Pancreas (tissue), 10 donors: ENCODE measurements around the gene WTIP. TPM values are rescaled to one million over a fixed set of nuclear protein-coding genes. Genes with fewer than 3 reads are reported as not detected.
"Not testable (repeated sequence)": the region's sequence is repeated elsewhere in the genome, so short reads cannot be mapped to it uniquely, and the experiment has no call there.

Experiments used
- ATAC-seq, 4 donors: fragments of 200-7000 bp; cut with Tn5 transposase; one replicate each; pipeline versions ENCODE4 v1.8.0 to v1.9.1; 2020; ENCODE audit warnings: mild to moderate bottlenecking in 4 of 4, moderate library complexity in 4 of 4
- DNase-seq, 6 donors: peaks; one replicate each; pipeline ENCODE4 v3.0.0-alpha.2; 2020
- FAIRE-seq: peaks from 2 replicates; lab custom pipeline; 2012; peaks lifted over from hg19 to GRCh38; lab: Jason Lieb, UNC
- H3K27ac ChIP-seq, 4 donors: fragments of 200-600 bp; sonication (generic); 1 replicate in 3 of 4; 2 replicates in 1 of 4; pipeline versions ENCODE4 v1.5.0 to v1.8.0; 2020
- H3K27me3 ChIP-seq, 4 donors: fragments of 200-600 bp; one replicate each; pipeline ENCODE4 v1.8.0; 2021
- H3K36me3 ChIP-seq, 3 donors: fragments of 200-600 bp; sonication (generic) in 1 of 3; one replicate each; pipeline versions ENCODE4 v1.5.0 to v1.8.0; 2020 to 2021
- H3K4me1 ChIP-seq, 3 donors: fragments of 200-600 bp; one replicate each; pipeline ENCODE4 v1.8.0; 2021
- H3K4me3 ChIP-seq, 4 donors: fragments of 200-600 bp; sonication (generic) in 2 of 4; one replicate each; pipeline versions ENCODE4 v1.5.0 to v1.8.0; 2020 to 2021
- H3K9me3 ChIP-seq, 4 donors: fragments of 200-600 bp; one replicate each; pipeline ENCODE4 v1.8.0; 2021
- CTCF ChIP-seq, 4 donors: fragments of 200-600 bp; sonication (generic) in 3 of 4; IDR thresholded peaks; one replicate each; pipeline versions ENCODE4 v1.5.0 to v1.8.0; 2021; ENCODE audit warnings: antibody characterized with exemption in 4 of 4
- WGBS, 2 donors: extraction: QIAGEN DNeasy Blood & Tissue Kit; methylation state at CpG; one replicate each; pipeline ENCODE4 v1.1.7; 2013; 5-methylcytosine and 5-hydroxymethylcytosine counted together
- intact Hi-C, 3 donors: fragments of 100-400 bp; cut with DNase I; formaldehyde crosslinking; loops; one replicate each; pipeline versions ENCODE4 v1.11.1 to v1.14.2; 2022
- polyA plus RNA-seq, 2 donors: library from polyadenylated mRNA; stranded (reverse); fragments of 200-250 nt; gene quantifications; one replicate each; pipeline ENCODE4 v1.2.3, GENCODE V29; 2013
- total RNA-seq, 6 donors: library from RNA; stranded (reverse); fragmentation: NEBNext Ultra II Directional in 4 of 6; extraction: Animal tissue kit (Norgen Biotek cat#: 25700) in 4 of 6; gene quantifications; one replicate each; pipeline versions ENCODE4 v1.2.1 to v1.2.4, GENCODE V29; 2021 to 2023
- donor health status: healthy with polysubstance abuse.
- donor health status: DM: no; HTN: no; CAD: no; lungs with moderate emphysema.
- donor health status: DM: no; HTN: no; CAD: no.
- donor health status: control.
- donor health status: control.
- donor health status: Bipolar disorder and iron deficiency.
- donor health status: DM: yes; HTN: yes; CAD: no.
- donor health status: DM: no; HTN: no; CAD: no.
- donor health status: DM: no; HTN: no; CAD: no.
- donor health status: DM: yes; HTN: yes; CAD: no.

Gene WTIP
- total and polyA plus RNA-seq, 8 donors: 3.4 to 11.3 (median 4.4) TPM

DNA sequence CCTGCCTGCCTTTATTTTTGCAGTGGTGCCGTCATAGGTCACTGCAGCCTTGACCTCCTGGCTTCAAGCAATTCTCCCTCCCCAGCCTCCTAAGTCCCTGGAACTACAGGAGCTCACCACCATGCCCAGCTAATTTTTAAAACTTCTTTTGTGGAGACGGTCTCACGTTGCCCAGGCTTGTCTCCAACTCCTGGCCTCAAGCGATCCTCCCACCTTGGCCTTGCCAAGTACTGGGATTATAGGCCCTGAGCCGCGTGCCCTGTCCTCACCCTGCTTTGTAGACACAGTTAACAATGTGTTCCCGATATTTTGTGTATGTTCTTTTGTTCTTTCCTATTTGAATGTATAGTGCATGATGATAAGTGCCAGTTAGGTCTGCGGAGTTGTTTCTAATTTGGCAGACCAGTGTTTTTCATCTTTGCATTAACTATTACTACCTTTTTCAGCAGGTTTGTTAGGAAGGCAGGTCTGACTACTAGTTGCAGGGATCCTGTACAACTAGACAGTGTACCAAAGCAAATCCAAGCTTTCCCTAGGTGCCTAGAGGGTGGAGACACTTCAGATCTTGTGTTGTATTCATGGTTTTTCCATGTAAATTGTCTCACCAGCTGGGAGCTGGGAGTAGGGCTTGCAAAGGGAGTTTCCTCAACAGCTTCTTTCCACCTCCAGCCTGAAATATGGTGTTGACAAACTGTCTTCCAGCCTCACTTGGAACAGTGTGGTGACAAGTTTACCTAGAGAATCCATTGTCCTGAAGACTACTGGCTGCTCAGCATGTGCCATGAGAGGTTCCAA, 9.5 kb upstream of the WTIP start:
- FAIRE-seq (no peak), ATAC-seq (no peak), DNase-seq (no peak)
- peaks cover 6 to 14% (median 11%) of the 10 kb centered on the region in 3 donors for H3K36me3 ChIP-seq
- intact Hi-C loops: no loop called here
- no peak overlapping the region for H3K4me3 ChIP-seq
- H3K4me1 ChIP-seq: no peaks in the 10 kb centered on the region
- 88 to 91% methylated on average over 8 of the region's 8 CpGs for WGBS, 2 donors
- TF ChIP-seq CTCF (IDR thresholded peaks at IDR 0.05): no peak
- H3K9me3 ChIP-seq: no peaks in the 10 kb centered on the region
- no peak overlapping the region for H3K27ac ChIP-seq
- H3K27me3 ChIP-seq: no peaks in the 10 kb centered on the region

DNA sequence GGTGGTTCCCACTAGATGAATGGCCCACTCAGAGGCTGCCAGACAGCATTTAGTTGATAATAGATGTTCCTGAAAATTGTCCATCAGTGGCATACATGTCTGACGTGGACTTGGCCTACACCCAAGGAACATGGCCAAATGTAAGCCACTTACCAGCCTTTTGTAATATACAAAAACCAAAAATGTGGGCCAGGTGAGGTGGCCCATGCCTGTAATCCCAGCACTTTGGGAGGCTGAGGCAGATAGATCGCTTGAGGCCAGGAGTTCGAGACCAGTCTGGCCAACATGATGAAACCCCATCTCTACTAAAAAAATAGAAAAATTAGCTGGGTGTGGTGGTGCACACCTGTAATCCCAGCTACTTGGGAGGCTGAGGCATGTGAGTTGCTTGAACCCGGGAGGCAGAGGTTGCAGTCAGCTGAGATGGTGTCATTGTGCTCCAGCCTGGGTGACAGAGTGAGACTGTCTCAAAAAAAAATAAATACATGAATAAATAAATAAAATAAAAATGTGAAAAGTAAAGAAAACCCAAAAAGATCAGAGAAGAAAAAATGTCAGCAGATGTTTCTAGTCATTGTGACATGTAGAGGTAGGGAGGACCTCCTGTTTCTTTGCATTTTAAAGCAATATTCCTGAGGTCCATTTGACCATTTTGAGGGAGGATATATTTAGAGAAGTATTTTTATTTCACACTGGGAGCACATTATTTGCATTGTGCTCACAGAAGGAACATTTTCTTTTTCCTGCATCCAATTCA, 7.1 kb upstream of the WTIP start:
- ATAC-seq: no peak
- Histone ChIP-seq H3K27ac (no peak overlapping the region), H3K27me3 (no peaks in the 10 kb centered on the region), H3K9me3 (no peaks in the 10 kb centered on the region), H3K4me3 (no peak overlapping the region), H3K36me3 (peaks cover 4 to 11% (median 9%) of the 10 kb centered on the region in 3 donors), H3K4me1 (no peaks in the 10 kb centered on the region)
- TF ChIP-seq CTCF (IDR thresholded peaks at IDR 0.05): no peak
- no peak for DNase-seq
- intact Hi-C loops: no loop called here
- 79 to 86% methylated on average over 4 of the region's 4 CpGs for WGBS, 2 donors
- no peak for FAIRE-seq

DNA sequence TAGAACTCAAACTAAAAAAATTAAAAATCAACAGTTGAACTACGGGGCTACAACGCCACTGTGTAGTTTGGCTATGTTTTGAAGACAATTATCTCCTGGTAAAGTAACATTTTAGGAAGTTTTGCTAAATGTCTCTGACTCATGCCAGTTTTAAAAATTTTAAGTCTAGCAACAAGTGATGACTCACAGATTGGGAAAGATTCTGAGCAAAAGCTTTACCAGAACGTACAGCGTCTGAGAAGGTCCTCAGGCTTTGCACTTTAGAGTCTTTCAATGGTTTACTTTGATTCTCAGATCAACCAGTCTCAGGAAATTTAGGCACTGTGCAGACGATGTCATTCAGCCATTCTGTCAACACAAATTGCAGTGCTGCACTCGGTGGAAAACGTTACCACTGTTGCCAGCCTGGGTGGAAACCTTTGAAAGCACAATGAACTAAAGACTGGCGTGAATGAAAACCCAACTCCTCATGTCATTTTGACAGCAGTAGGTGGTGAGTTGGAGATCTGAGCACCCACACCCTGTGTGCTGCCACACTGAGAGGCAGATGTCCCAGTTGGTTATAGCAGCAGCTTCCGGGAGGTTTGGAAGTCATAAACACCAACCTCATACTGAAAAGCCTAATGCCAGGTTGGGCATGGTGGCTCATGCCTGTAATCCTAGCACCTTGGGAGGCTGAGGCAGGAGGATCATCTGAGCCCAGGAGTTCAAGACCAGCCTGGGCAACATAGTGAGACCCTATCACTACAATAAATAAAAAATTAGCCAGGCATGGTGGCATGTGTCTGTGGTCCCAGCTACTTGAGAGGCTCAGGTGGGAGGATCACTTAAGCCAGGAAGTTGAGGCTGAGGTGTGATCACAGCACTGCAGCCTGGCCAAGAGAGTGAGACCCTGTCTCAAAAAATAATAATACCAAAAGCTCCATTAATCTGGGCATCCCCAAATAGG, 6.3 kb upstream of the WTIP start:
- no peak for DNase-seq
- FAIRE-seq: no peak
- WGBS, 2 donors: 78 to 82% methylated on average over 9 of the region's 9 CpGs
- Histone ChIP-seq H3K4me3 (no peak overlapping the region), H3K27ac (no peak overlapping the region), H3K4me1 (no peaks in the 10 kb centered on the region), H3K27me3 (no peaks in the 10 kb centered on the region), H3K9me3 (no peaks in the 10 kb centered on the region), H3K36me3 (peaks cover under 1 to 4% (median 2%) of the 10 kb centered on the region in 3 donors)
- intact Hi-C loops: no loop called here
- TF ChIP-seq CTCF (IDR thresholded peaks at IDR 0.05): no peak
- peak in 3 of 4 donors; percentile 21 to 63 (median 24) for ATAC-seq

- FAIRE-seq (no peak), DNase-seq (no peak), ATAC-seq (no peak)
- intact Hi-C loops: no loop called here
- H3K27me3 ChIP-seq: no peaks in the 10 kb centered on the region
- H3K27ac ChIP-seq: no peak overlapping the region
- no peaks in the 10 kb centered on the region for H3K36me3 ChIP-seq
- WGBS, 2 donors: 90 to 98% methylated on average over 5 of the region's 5 CpGs
- TF ChIP-seq CTCF (IDR thresholded peaks at IDR 0.05): no peak
- no peaks in the 10 kb centered on the region for H3K9me3 ChIP-seq
- no peak overlapping the region for H3K4me3 ChIP-seq
- no peaks in the 10 kb centered on the region for H3K4me1 ChIP-seq
Measured at GRCh38 chr19:34475975-34476594, 5.5 kb upstream of the WTIP start.

GRCh38 chr19:34478496-34478895, 3.1 kb upstream of the WTIP start:
- intact Hi-C loops, DNase-seq, H3K36me3 ChIP-seq, H3K4me1 ChIP-seq, FAIRE-seq, ATAC-seq, H3K4me3 ChIP-seq, H3K27me3 ChIP-seq, H3K9me3 ChIP-seq, H3K27ac ChIP-seq: not testable (repeated sequence)
- 86 to 89% methylated on average over 4 of the region's 4 CpGs for WGBS, 2 donors
